ENCODE results near the gene COLQ.

DNA sequence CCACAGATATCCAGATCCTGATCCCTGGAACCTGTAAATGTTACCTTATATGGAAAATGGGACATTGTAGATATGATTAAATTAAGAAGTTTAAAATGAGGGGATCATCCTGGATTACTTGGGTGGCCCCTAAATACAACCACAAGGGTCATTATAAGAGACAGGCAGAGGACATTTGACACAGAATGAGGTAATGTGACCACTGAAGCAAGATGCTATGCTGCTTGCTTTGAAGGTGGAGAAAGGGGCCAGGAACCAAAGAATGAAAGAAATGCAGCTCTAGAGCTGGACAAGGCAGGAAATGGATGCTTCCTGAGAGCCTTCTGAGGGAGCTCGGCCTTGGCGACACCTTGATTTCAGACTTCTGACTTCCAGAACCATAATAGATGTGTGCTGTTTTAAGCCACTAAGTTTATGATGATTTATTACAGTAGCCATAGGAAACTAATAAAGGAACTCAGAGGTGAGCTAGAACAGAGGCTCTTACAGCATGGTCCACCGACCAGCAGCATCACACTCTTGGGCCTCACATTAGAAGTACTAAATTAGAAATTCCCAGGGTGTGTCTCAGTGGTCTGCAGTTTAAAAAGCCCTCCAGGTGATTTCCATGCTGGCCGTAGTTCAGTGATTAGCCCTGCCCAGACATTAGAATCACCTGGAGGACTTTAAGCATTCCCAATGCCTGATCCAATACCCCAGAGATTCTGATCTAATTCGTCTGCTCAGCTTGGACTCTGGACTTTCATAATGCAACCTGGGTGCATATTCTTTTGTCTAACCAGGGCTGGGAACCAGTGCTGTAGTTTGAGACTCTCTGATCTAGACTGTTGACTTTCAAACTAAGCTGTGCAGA, 7.5 kb downstream of the COLQ start:
- TF ChIP-seq, protein P1, sequence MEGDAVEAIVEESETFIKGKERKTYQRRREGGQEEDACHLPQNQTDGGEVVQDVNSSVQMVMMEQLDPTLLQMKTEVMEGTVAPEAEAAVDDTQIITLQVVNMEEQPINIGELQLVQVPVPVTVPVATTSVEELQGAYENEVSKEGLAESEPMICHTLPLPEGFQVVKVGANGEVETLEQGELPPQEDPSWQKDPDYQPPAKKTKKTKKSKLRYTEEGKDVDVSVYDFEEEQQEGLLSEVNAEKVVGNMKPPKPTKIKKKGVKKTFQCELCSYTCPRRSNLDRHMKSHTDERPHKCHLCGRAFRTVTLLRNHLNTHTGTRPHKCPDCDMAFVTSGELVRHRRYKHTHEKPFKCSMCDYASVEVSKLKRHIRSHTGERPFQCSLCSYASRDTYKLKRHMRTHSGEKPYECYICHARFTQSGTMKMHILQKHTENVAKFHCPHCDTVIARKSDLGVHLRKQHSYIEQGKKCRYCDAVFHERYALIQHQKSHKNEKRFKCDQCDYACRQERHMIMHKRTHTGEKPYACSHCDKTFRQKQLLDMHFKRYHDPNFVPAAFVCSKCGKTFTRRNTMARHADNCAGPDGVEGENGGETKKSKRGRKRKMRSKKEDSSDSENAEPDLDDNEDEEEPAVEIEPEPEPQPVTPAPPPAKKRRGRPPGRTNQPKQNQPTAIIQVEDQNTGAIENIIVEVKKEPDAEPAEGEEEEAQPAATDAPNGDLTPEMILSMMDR (IDR thresholded peaks at IDR 0.05): no peak
- TF ChIP-seq POLR2A (IDR thresholded peaks at IDR 0.05): no peak

Data from adrenal gland (tissue), 5 donors.